Mesothelial cell of epicardium (in vitro differentiated cells): ENCODE results near the gene KHSRP. TPM values are rescaled to one million over a fixed set of nuclear protein-coding genes. Genes with fewer than 3 reads are reported as not detected.
"Not testable (repeated sequence)": the region's sequence is repeated elsewhere in the genome, so short reads cannot be mapped to it uniquely, and the experiment has no call there.

Source experiments
- DNase-seq, 2 experiments: peaks; one replicate each; pipeline ENCODE4 v3.0.0; 2021; ENCODE audit warnings: low spot score in 2 of 2; ENCODE audit not compliant: unreplicated experiment in 2 of 2
- H3K27ac Mint-ChIP-seq: 2 replicates; pipeline ENCODE4 v1.8.0; 2021; ENCODE audit warnings: mixed read lengths
- H3K27me3 Mint-ChIP-seq: 2 replicates; pipeline ENCODE4 v1.8.0; 2021; ENCODE audit warnings: low read depth, mixed read lengths
- H3K36me3 Mint-ChIP-seq: 2 replicates; pipeline ENCODE4 v1.8.0; 2021; ENCODE audit warnings: mixed read lengths
- H3K4me1 Mint-ChIP-seq: 2 replicates; pipeline ENCODE4 v1.8.0; 2021; ENCODE audit warnings: mixed read lengths
- H3K4me3 Mint-ChIP-seq: 2 replicates; pipeline ENCODE4 v1.8.0; 2021; ENCODE audit warnings: mild to moderate bottlenecking, moderate library complexity, mixed read lengths
- H3K9me3 Mint-ChIP-seq: 2 replicates; pipeline ENCODE4 v1.8.0; 2021; ENCODE audit warnings: mixed read lengths
- CTCF ChIP-seq: fragments of 200-600 bp; sonication (generic); IDR thresholded peaks from one replicate; pipeline ENCODE4 v1.5.0; 2021; ENCODE audit warnings: antibody characterized with exemption; ENCODE audit not compliant: unreplicated experiment
- total RNA-seq: library from RNA; stranded (reverse); gene quantifications from 3 replicates; pipeline ENCODE4 v1.2.1, GENCODE V29; 2021

Gene KHSRP
- total RNA-seq, 1 donor from 2014 or later: 380 TPM

- no peak for TF ChIP-seq CTCF
- H3K9me3 Mint-ChIP-seq: no peaks in the 10 kb centered on the region
- no peak for DNase-seq
- no peaks in the 10 kb centered on the region for H3K36me3 Mint-ChIP-seq
- H3K4me1 Mint-ChIP-seq: no peaks in the 10 kb centered on the region
- peaks cover 21% of the 10 kb centered on the region for H3K27me3 Mint-ChIP-seq
- no peak overlapping the region for H3K27ac Mint-ChIP-seq
- no peak overlapping the region for H3K4me3 Mint-ChIP-seq
Observed at GRCh38 chr19:6433165-6433564, 8.6 kb upstream of the KHSRP start.

- no peak for TF ChIP-seq CTCF
- Mint-ChIP-seq H3K36me3 (no peaks in the 10 kb centered on the region), H3K4me3 (no peak overlapping the region), H3K27me3 (peaks cover 21% of the 10 kb centered on the region), H3K27ac (no peak overlapping the region), H3K9me3 (no peaks in the 10 kb centered on the region), H3K4me1 (no peaks in the 10 kb centered on the region)
- DNase-seq: no peak
Observed at GRCh38 chr19:6431891-6432290, 7.3 kb upstream of the KHSRP start.

- Mint-ChIP-seq H3K27ac (no peak overlapping the region), H3K4me3 (no peak overlapping the region), H3K36me3 (peaks cover 3% of the 10 kb centered on the region), H3K27me3 (peaks cover 21% of the 10 kb centered on the region), H3K9me3 (no peaks in the 10 kb centered on the region), H3K4me1 (no peaks in the 10 kb centered on the region)
- no peak for DNase-seq
- no peak for TF ChIP-seq CTCF
Observed at GRCh38 chr19:6429419-6430221, 5.0 kb upstream of the KHSRP start.

GRCh38 chr19:6428692-6429418, 4.2 kb upstream of the KHSRP start:
- not testable (repeated sequence) for H3K9me3 Mint-ChIP-seq, DNase-seq, H3K4me1 Mint-ChIP-seq, H3K36me3 Mint-ChIP-seq, H3K4me3 Mint-ChIP-seq, H3K27ac Mint-ChIP-seq
- peaks cover 21% of the 10 kb centered on the region for H3K27me3 Mint-ChIP-seq

GRCh38 chr19:6427131-6427530, 2.5 kb upstream of the KHSRP start:
- Mint-ChIP-seq H3K27ac (no peak overlapping the region), H3K4me3 (no peak overlapping the region), H3K36me3 (peaks cover 3% of the 10 kb centered on the region), H3K27me3 (peaks cover 20% of the 10 kb centered on the region), H3K9me3 (no peaks in the 10 kb centered on the region), H3K4me1 (peaks cover 13% of the 10 kb centered on the region)
- no peak for TF ChIP-seq CTCF
- no peak for DNase-seq
